Heart left ventricle (tissue), 13 donors: ENCODE data around the gene CASKIN1.

Experiments
- CTCF ChIP-seq, 12 donors: fragments of 200-600 bp; sonication (generic) in 4 of 12; IDR thresholded peaks; one replicate each; pipeline versions ENCODE4 v1.5.0 to v1.8.0; 2018 to 2022; ENCODE audit warnings: antibody characterized with exemption in 12 of 12, mild to moderate bottlenecking in 5 of 12
- POLR2A ChIP-seq, 2 donors: fragments of 450-650 bp; IDR thresholded peaks; one replicate each; pipeline ENCODE4 v1.6.1; 2017; ENCODE audit warnings: antibody characterized with exemption in 2 of 2, mild to moderate bottlenecking in 2 of 2, moderate library complexity in 2 of 2
- donor health status: ischemic (EF 13 %, LVEDD 7.1; RV severe dilation, severe dysfunction).
- donor health status: DM: no; HTN: yes; CAD: no.
- donor health status: DM: no; HTN: no; CAD: no.
- donor health status: ischemic (EF 25% LVEDD 6.9; RV normal size, moderate dysfunction).
- donor health status: ischemic (EF 25% LVEDD 5.7; RV mildly dilated, moderate dysfunction).
- donor health status: ischemic (EF 35%, LVEDD 5.7; RV mildly dilated, moderate dysfunction).
- donor health status: nonischemic (EF 11% LVEDD 7.7; RV severe dilation, severe dysfunction).
- donor health status: DM: yes; HTN: yes; CAD: no.
- donor health status: PGD.
- donor health status: ischemic (EF 29% LVEDD 5.4; RV normal size, mild dysfunction).
- donor health status: nonischemic (EF 23%, LVEDD 6.1; RV moderate dilation, normal function).

GRCh38 chr16:2237493-2238149 lies 41.2 kb upstream of the CASKIN1 start:
- TF ChIP-seq CTCF (IDR thresholded peaks at IDR 0.05) = no peak
- TF ChIP-seq POLR2A (IDR thresholded peaks at IDR 0.05) = no peak
